Right atrium auricular region (tissue), 2 donors: ENCODE results near the gene DNAJC5G. TPM values are rescaled to one million over a fixed set of nuclear protein-coding genes. Genes with fewer than 3 reads are reported as not detected.
"Not testable (repeated sequence)": the region's sequence is repeated elsewhere in the genome, so short reads cannot be mapped to it uniquely, and the experiment has no call there.

Source experiments
- DNase-seq: peaks from one replicate; pipeline ENCODE4 v3.0.0-alpha.2; 2019; ENCODE audit warnings: low spot score
- H3K27ac ChIP-seq, 2 donors: fragments of 200-600 bp; sonication (generic); 1 replicate in 1 of 2; 2 replicates in 1 of 2; pipeline ENCODE4 v1.5.1; 2016 to 2019
- H3K27me3 ChIP-seq, 2 donors: fragments of 200-600 bp; sonication (generic); one replicate each; pipeline versions ENCODE4 v1.5.1 to v1.6.0; 2017 to 2019
- H3K36me3 ChIP-seq: fragments of 200-600 bp; sonication (generic); one replicate; pipeline ENCODE4 v1.5.1; 2016
- H3K4me1 ChIP-seq, 2 donors: fragments of 200-600 bp; sonication (generic); one replicate each; pipeline versions ENCODE4 v1.5.1 to v1.6.0; 2017 to 2019
- H3K4me3 ChIP-seq, 2 donors: fragments of 200-600 bp; sonication (generic); 1 replicate in 1 of 2; 2 replicates in 1 of 2; pipeline ENCODE4 v1.5.1; 2017 to 2019; ENCODE audit warnings: mild to moderate bottlenecking in 1 of 2, moderate library complexity in 1 of 2
- H3K9me3 ChIP-seq, 2 donors: fragments of 200-600 bp; sonication (generic); one replicate each; pipeline ENCODE4 v1.5.1; 2019
- total RNA-seq, 2 donors: library from RNA; depleted of rRNA; stranded (reverse); fragments of >200 nt; gene quantifications; one replicate each; pipeline ENCODE4 v1.1.0, GENCODE V29; 2016
- TF ChIP-seq, protein P1 (sequence below), 2 donors: fragments of 200-600 bp; sonication (generic); IDR thresholded peaks; one replicate each; pipeline ENCODE4 v1.5.1; 2019; ENCODE audit warnings: antibody characterized with exemption in 2 of 2

The DNAJC5G gene
- total RNA-seq, 2 donors from 2014 or later: 0.59 to 0.94 TPM

DNA sequence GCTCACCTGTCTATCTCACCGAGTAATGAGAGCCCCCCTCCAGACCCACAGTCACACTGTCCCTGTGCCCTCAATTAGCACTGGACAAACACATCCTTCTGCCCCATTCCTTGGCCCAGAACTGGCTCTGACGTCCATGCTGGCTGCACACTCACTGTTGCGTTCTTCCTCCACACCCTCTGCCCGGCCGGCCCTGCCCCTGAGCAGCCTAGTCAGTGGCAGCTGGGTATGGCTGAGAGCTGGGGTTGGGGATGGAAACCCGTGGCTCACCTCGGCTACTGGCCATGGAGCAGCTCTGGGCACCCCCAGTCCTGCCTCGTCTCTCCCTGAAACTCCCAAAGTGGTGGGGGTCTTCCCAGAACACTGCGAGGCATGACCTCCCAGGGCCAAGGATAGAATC lies 39.5 kb downstream of the DNAJC5G start:
- Histone ChIP-seq H3K27ac (no peak overlapping the region), H3K9me3 (no peaks in the 10 kb centered on the region), H3K27me3 (no peaks in the 10 kb centered on the region), H3K4me3 (no peak overlapping the region), H3K4me1 (no peaks in the 10 kb centered on the region), H3K36me3 (peaks cover 4% of the 10 kb centered on the region)
- DNase-seq: no peak
- TF ChIP-seq, protein P1, sequence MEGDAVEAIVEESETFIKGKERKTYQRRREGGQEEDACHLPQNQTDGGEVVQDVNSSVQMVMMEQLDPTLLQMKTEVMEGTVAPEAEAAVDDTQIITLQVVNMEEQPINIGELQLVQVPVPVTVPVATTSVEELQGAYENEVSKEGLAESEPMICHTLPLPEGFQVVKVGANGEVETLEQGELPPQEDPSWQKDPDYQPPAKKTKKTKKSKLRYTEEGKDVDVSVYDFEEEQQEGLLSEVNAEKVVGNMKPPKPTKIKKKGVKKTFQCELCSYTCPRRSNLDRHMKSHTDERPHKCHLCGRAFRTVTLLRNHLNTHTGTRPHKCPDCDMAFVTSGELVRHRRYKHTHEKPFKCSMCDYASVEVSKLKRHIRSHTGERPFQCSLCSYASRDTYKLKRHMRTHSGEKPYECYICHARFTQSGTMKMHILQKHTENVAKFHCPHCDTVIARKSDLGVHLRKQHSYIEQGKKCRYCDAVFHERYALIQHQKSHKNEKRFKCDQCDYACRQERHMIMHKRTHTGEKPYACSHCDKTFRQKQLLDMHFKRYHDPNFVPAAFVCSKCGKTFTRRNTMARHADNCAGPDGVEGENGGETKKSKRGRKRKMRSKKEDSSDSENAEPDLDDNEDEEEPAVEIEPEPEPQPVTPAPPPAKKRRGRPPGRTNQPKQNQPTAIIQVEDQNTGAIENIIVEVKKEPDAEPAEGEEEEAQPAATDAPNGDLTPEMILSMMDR (IDR thresholded peaks at IDR 0.05): no peak

DNA sequence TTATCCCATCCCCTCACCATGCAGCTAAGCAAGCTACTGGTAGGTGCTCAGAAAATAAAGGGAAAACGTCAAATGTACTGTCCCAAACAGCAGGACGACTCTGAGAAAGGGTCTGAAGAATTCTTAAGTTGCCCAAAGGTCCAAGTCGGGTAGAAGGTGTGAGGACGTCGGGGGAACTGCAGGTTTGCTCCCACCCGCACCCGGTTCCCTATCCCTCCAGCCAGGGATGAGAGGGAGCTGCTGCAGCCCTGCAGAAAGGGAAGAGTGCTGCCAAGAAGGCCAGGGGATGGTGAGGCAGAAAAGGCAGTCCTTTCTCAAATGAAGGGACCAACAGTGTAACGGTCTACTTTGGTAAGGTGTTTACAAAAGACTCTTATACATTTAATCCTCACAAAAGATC lies 39.9 kb downstream of the DNAJC5G start:
- Histone ChIP-seq H3K36me3 (peaks cover 4% of the 10 kb centered on the region), H3K27ac (no peak overlapping the region), H3K27me3 (no peaks in the 10 kb centered on the region), H3K4me1 (no peaks in the 10 kb centered on the region), H3K9me3 (no peaks in the 10 kb centered on the region), H3K4me3 (no peak overlapping the region)
- no peak for DNase-seq
- TF ChIP-seq, protein P1 (IDR thresholded peaks at IDR 0.05): no peak

DNA sequence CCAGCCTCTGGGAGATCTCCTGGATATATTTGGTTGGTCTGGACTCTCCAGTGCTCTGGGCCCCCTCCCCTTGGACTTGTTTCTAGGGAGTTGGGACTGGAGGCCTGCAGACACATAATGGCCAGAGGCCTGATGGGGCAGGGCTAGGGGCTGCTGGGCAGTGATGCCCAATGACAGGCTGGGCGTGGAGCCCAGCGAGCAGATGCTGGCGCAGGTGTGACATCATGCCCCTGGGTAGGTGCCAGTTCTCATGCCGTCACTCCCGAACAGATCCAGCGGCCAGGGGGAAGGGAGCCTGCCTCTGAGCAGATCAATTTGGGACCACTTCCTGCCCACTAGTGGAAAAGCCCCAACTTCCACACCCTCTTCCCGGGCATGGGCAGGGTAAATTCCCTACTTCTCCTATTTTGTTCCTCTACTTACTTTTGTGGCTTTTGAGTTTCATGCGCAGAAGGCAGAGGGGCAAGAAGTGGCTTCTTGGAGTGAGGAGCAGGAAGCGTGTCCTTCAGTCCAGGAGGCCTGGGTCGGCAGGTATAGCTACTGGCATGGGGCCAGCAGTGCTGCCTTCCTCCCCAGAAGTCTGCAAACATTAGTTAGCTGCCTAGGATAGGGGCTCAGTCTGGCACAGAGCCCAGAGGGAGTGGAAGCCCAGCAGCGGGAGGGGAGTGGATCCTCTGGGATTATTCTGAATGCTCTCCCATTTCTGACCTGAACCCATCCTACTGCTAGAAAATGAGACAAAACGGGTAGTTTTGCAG lies 41.6 kb downstream of the DNAJC5G start:
- H3K27ac ChIP-seq: no peak overlapping the region

DNA sequence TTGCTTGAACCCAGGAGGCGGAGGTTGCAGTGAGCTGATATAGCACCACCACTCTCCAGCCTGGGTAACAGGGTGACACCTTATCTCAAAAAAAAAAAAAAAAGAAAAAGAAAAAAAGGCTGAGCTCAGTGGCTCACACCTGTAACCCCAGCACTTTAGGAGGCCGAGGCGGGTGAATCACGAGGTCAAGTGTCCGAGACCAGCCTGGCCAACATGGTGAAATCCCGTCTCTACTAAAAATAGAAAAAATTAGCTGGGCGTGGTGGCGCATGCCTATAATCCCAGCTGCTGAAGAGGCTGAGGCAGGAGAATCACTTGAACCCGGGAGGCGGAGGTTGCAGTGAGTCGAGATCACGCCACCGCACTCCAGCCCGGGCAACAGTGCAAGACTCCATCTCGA lies 44.6 kb downstream of the DNAJC5G start:
- not testable (repeated sequence) for H3K9me3 ChIP-seq, H3K27ac ChIP-seq, H3K27me3 ChIP-seq, DNase-seq, H3K4me3 ChIP-seq, H3K36me3 ChIP-seq
- H3K4me1 ChIP-seq: peaks cover 0 to 31% of the 10 kb centered on the region in 2 donors

More for the DNA sequence above, 41.6 kb downstream of the DNAJC5G start:
- Histone ChIP-seq H3K4me1 (peaks cover 0 to 14% of the 10 kb centered on the region in 2 donors), H3K9me3 (no peaks in the 10 kb centered on the region), H3K4me3 (no peak overlapping the region), H3K36me3 (peaks cover 4% of the 10 kb centered on the region), H3K27me3 (no peaks in the 10 kb centered on the region)
- no peak for DNase-seq
- TF ChIP-seq, protein P1 (IDR thresholded peaks at IDR 0.05): no peak

DNA sequence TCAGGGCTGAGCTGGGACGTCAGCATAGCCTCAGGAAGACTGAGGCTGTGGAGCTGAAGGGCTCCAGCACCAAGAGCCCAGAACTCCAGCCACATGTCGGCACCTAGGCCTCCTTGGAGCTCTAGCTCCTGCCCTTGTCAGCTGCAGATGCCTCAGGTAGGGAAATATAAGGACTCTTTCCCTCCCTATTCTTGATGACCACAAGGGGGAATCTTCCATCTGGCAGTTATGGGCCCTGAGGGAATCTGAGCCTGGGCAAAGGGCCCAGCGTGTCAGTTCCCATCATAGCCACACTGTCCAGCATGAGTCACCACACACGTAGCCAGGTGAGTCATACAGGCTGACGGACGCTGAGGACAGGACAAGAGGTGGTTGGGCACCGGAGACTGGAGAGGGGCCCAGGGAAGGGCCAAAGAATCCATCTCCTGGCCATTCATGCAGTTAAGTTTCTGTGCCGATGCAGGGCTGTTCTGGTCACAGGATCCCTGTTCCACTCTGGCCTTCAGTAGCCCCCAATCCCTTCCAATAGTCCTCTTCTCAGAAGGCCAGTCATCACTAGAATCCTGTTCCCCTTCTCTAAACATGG lies 45.8 kb downstream of the DNAJC5G start:
- Histone ChIP-seq H3K27me3 (no peaks in the 10 kb centered on the region), H3K4me3 (no peak overlapping the region), H3K9me3 (no peaks in the 10 kb centered on the region), H3K36me3 (peaks cover 2% of the 10 kb centered on the region), H3K4me1 (peaks cover 0 to 31% of the 10 kb centered on the region in 2 donors), H3K27ac (peak overlapping the region; percentile 92 to 97)
- peak; percentile 88 for DNase-seq
- TF ChIP-seq, protein P1 (IDR thresholded peaks at IDR 0.05): peak; percentile 38 to 55

DNA sequence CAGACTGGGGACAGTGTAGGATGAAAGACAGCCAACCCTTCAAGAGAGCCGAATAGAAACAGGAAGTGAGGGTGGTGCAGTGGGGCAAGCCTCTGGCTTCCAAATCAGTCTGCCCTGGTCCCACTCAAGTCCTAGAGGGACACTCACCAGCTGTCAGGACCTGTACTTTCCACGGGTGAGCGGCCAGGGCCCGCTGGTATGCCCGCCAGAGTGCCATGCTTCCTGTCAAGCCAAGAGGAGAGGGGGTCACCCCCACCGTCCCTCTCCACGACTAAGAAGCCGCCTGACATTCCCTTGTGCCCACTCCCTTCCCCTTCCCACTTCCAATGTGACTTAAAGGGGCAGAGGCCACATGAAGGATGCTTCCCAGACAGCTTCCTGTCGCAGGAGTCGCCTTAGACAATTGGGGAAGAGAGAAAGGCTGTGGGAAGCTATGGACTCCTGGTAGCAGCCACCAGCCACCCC lies 47.1 kb downstream of the DNAJC5G start:
- Histone ChIP-seq H3K27ac (peak overlapping the region; percentile 92 to 97), H3K9me3 (no peaks in the 10 kb centered on the region), H3K4me3 (peak overlapping the region; percentile 55 to 73), H3K27me3 (no peaks in the 10 kb centered on the region), H3K36me3 (peaks cover 13% of the 10 kb centered on the region), H3K4me1 (peaks cover 0 to 31% of the 10 kb centered on the region in 2 donors)
- DNase-seq: no peak
- TF ChIP-seq, protein P1 (IDR thresholded peaks at IDR 0.05): no peak
